OCI-LY1 (cell line): Measurements from ENCODE around the gene KIRREL3.

ENCODE experiments used
- H2AFZ ChIP-seq: fragments of 200-600 bp; sonication (generic), shearing (Covaris generic); 2 replicates; pipeline ENCODE4 v1.6.0; 2014; ENCODE audit warnings: antibody characterized with exemption, mild to moderate bottlenecking, low read length
- H3F3A ChIP-seq: fragments of 200-600 bp; sonication (generic), shearing (Covaris generic); 2 replicates; pipeline ENCODE4 v1.6.0; 2014; ENCODE audit warnings: mild to moderate bottlenecking, antibody characterized with exemption, low read length, moderate library complexity; ENCODE audit not compliant: insufficient read depth
- H3K27ac ChIP-seq: fragments of 200-600 bp; sonication (generic); 2 replicates; pipeline ENCODE4 v1.5.1; 2014; ENCODE audit warnings: low read length, mixed run types, mild to moderate bottlenecking, low read depth; ENCODE audit not compliant: poor library complexity, severe bottlenecking
- H3K27me3 ChIP-seq: fragments of 200-600 bp; sonication (generic); 2 replicates; pipeline ENCODE4 v1.6.0; 2014; ENCODE audit warnings: antibody characterized with exemption, mild to moderate bottlenecking, low read length, moderate library complexity; ENCODE audit not compliant: insufficient read depth
- H3K36me3 ChIP-seq: fragments of 200-600 bp; sonication (generic); 2 replicates; pipeline ENCODE4 v1.6.1; 2014; ENCODE audit warnings: mild to moderate bottlenecking, antibody characterized with exemption, low read length, moderate library complexity, mixed read lengths; ENCODE audit not compliant: insufficient read depth
- H3K4me1 ChIP-seq: fragments of 200-600 bp; sonication (generic); 2 replicates; pipeline ENCODE4 v1.5.1; 2014; ENCODE audit warnings: mild to moderate bottlenecking, low read length, moderate library complexity; ENCODE audit not compliant: insufficient read depth, severe bottlenecking
- H3K4me2 ChIP-seq: fragments of 200-600 bp; sonication (generic), shearing (Covaris generic); 2 replicates; pipeline ENCODE4 v1.6.1; 2014; ENCODE audit warnings: low read length
- H3K4me3 ChIP-seq: fragments of 200-600 bp; sonication (generic); 2 replicates; pipeline ENCODE4 v1.5.1; 2014; ENCODE audit warnings: low read length, low read depth, mild to moderate bottlenecking, mixed read lengths; ENCODE audit not compliant: poor library complexity, severe bottlenecking
- H3K79me2 ChIP-seq: fragments of 200-600 bp; shearing (Covaris generic); 2 replicates; pipeline ENCODE4 v1.6.1; 2016; ENCODE audit warnings: mixed run types, low read length, mixed read lengths; ENCODE audit not compliant: insufficient read depth
- H3K9ac ChIP-seq: fragments of 200-600 bp; sonication (generic), shearing (Covaris generic); 2 replicates; pipeline ENCODE4 v1.6.1; 2014; ENCODE audit warnings: mild to moderate bottlenecking, low read length, mixed read lengths
- H3K9me2 ChIP-seq: fragments of 200-600 bp; sonication (generic), shearing (Covaris generic); 2 replicates; pipeline ENCODE4 v1.6.1; 2014; ENCODE audit warnings: low read depth, mild to moderate bottlenecking, low read length, mixed read lengths
- H3K9me3 ChIP-seq: fragments of 200-600 bp; shearing (Covaris generic); 2 replicates; pipeline ENCODE4 v1.6.1; 2014; ENCODE audit warnings: low read length, mixed read lengths
- H4K20me1 ChIP-seq: fragments of 200-600 bp; sonication (generic), shearing (Covaris generic); 2 replicates; pipeline ENCODE4 v1.6.0; 2016; ENCODE audit warnings: mild to moderate bottlenecking, low read length; ENCODE audit not compliant: insufficient read depth
- EZH2 ChIP-seq: fragments of 200-600 bp; sonication (generic), shearing (Covaris generic); IDR thresholded peaks from 2 replicates; pipeline ENCODE4 v1.8.0; 2017; ENCODE audit warnings: borderline replicate concordance, mixed run types, mild to moderate bottlenecking, antibody characterized with exemption, low read length, moderate library complexity, mixed read lengths
- TF ChIP-seq, protein P1 (sequence below): fragments of 200-600 bp; sonication (generic), shearing (Covaris generic); IDR thresholded peaks from 2 replicates; pipeline ENCODE4 v1.5.1; 2017; ENCODE audit warnings: mild to moderate bottlenecking, antibody characterized with exemption, low read length, moderate library complexity, mixed read lengths

Gene KIRREL3

DNA sequence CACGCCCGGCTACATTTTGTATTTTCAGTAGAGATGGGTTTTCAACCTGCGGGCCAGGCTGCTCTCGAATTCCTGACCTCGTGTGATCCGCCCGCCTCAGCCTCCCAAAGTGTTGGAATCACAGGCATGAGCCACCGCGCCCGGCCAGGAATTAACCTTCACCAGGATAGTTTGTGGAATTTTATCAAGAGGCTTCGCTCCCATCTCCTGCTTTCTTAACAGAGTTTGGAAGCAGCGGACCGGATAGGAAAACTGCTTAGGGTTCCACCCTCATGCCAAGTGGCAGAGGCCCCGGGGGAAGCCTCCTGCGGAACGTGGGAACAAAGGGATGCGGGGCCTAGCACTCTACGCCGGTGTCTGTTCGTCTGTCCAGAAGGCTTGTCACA lies 415.2 kb downstream of the KIRREL3 start:
- H4K20me1 ChIP-seq: no peaks in the 10 kb centered on the region
- H3K27me3 ChIP-seq: no peaks in the 10 kb centered on the region
- H2AFZ ChIP-seq: no peak overlapping the region
- H3K36me3 ChIP-seq: no peaks in the 10 kb centered on the region
- TF ChIP-seq, protein P1, sequence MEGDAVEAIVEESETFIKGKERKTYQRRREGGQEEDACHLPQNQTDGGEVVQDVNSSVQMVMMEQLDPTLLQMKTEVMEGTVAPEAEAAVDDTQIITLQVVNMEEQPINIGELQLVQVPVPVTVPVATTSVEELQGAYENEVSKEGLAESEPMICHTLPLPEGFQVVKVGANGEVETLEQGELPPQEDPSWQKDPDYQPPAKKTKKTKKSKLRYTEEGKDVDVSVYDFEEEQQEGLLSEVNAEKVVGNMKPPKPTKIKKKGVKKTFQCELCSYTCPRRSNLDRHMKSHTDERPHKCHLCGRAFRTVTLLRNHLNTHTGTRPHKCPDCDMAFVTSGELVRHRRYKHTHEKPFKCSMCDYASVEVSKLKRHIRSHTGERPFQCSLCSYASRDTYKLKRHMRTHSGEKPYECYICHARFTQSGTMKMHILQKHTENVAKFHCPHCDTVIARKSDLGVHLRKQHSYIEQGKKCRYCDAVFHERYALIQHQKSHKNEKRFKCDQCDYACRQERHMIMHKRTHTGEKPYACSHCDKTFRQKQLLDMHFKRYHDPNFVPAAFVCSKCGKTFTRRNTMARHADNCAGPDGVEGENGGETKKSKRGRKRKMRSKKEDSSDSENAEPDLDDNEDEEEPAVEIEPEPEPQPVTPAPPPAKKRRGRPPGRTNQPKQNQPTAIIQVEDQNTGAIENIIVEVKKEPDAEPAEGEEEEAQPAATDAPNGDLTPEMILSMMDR: no peak
- TF ChIP-seq EZH2: no peak
- H3K9ac ChIP-seq: no peak overlapping the region
- H3K4me2 ChIP-seq: no peak overlapping the region
- H3K4me1 ChIP-seq: no peaks in the 10 kb centered on the region
- H3K79me2 ChIP-seq: no peaks in the 10 kb centered on the region
- H3K9me3 ChIP-seq: no peaks in the 10 kb centered on the region
- no peaks in the 10 kb centered on the region for H3K9me2 ChIP-seq
- H3K27ac ChIP-seq: no peak overlapping the region
- no peak overlapping the region for H3K4me3 ChIP-seq
- no peaks in the 10 kb centered on the region for H3F3A ChIP-seq

- Histone ChIP-seq H2AFZ (no peak overlapping the region), H3K4me1 (no peaks in the 10 kb centered on the region), H3K4me2 (no peak overlapping the region), H4K20me1 (no peaks in the 10 kb centered on the region), H3K79me2 (no peaks in the 10 kb centered on the region), H3K27me3 (no peaks in the 10 kb centered on the region), H3F3A (no peaks in the 10 kb centered on the region), H3K9me3 (no peaks in the 10 kb centered on the region), H3K4me3 (no peak overlapping the region), H3K9me2 (no peaks in the 10 kb centered on the region), H3K9ac (no peak overlapping the region), H3K27ac (no peak overlapping the region), H3K36me3 (no peaks in the 10 kb centered on the region)
- TF ChIP-seq, protein P1: no peak
- TF ChIP-seq EZH2: no peak
These were observed 416.8 kb downstream of the KIRREL3 start for GRCh38 chr11:126583594-126584427.

- no peaks in the 10 kb centered on the region for H3F3A ChIP-seq
- H3K4me1 ChIP-seq: no peaks in the 10 kb centered on the region
- no peak overlapping the region for H2AFZ ChIP-seq
- no peak overlapping the region for H3K27ac ChIP-seq
- H3K79me2 ChIP-seq: no peaks in the 10 kb centered on the region
- no peaks in the 10 kb centered on the region for H3K36me3 ChIP-seq
- TF ChIP-seq EZH2: no peak
- TF ChIP-seq, protein P1: no peak
- no peaks in the 10 kb centered on the region for H4K20me1 ChIP-seq
- H3K9me2 ChIP-seq: no peaks in the 10 kb centered on the region
- H3K4me3 ChIP-seq: no peak overlapping the region
- no peaks in the 10 kb centered on the region for H3K9me3 ChIP-seq
- no peak overlapping the region for H3K9ac ChIP-seq
- no peaks in the 10 kb centered on the region for H3K27me3 ChIP-seq
- H3K4me2 ChIP-seq: no peak overlapping the region
These were observed 417.5 kb downstream of the KIRREL3 start for GRCh38 chr11:126583101-126583500.
